OCI-LY3 (cell line): ENCODE data around the gene ZNF213.
A peak's percentile ranks its signal among the peaks of the same experiment; 100 is the strongest.

Experiments
- H2AFZ ChIP-seq: fragments of 200-600, 300-600 bp; shearing (Covaris generic); 2 replicates; pipeline ENCODE4 v1.6.0; 2014; ENCODE audit warnings: antibody characterized with exemption, low read depth, low read length
- H3K27ac ChIP-seq: fragments of 200-600, 300-600 bp; sonication (generic); 2 replicates; pipeline ENCODE4 v1.5.1; 2014; ENCODE audit warnings: mild to moderate bottlenecking, low read length, moderate library complexity, mixed read lengths
- H3K27me3 ChIP-seq: fragments of 200-600, 300-600 bp; sonication (generic); 2 replicates; pipeline ENCODE4 v1.6.1; 2014; ENCODE audit warnings: low read depth, low read length, mixed read lengths
- H3K36me3 ChIP-seq: fragments of 200-600, 300-600 bp; sonication (generic); replicated peaks from 2 replicates; pipeline ENCODE3; 2014; ENCODE audit warnings: low read depth, low read length, mixed read lengths
- H3K4me1 ChIP-seq: fragments of 300-600, 200-600 bp; sonication (generic); 2 replicates; pipeline ENCODE4 v1.6.1; 2014; ENCODE audit warnings: low read length, mixed read lengths
- H3K4me2 ChIP-seq: fragments of 200-600, 300-600 bp; sonication (generic); 2 replicates; pipeline ENCODE4 v1.6.1; 2014; ENCODE audit warnings: low read length, mixed read lengths
- H3K4me3 ChIP-seq: fragments of 300-600, 200-600 bp; sonication (generic); 2 replicates; pipeline ENCODE4 v1.5.1; 2014; ENCODE audit warnings: antibody characterized with exemption, mild to moderate bottlenecking, low read length, moderate library complexity
- H3K79me2 ChIP-seq: fragments of 300-600, 200-600 bp; shearing (Covaris generic); 2 replicates; pipeline ENCODE4 v1.6.1; 2014; ENCODE audit warnings: mild to moderate bottlenecking, low read length, mixed read lengths
- H3K9ac ChIP-seq: fragments of 300-600, 200-600 bp; shearing (Covaris generic); 2 replicates; pipeline ENCODE4 v1.6.0; 2014; ENCODE audit warnings: mild to moderate bottlenecking, low read length, moderate library complexity
- H3K9me3 ChIP-seq: fragments of 200-600, 300-600 bp; shearing (Covaris generic); 2 replicates; pipeline ENCODE4 v1.6.1; 2014; ENCODE audit warnings: low read length, mixed read lengths; ENCODE audit not compliant: insufficient read depth
- H4K20me1 ChIP-seq: fragments of 200-600, 300-600 bp; sonication (generic); 2 replicates; pipeline ENCODE4 v1.6.1; 2016; ENCODE audit warnings: low read length, mixed read lengths; ENCODE audit not compliant: insufficient read depth
- CTCF ChIP-seq: fragments of 200-600, 300-600 bp; sonication (generic); IDR thresholded peaks from 2 replicates; pipeline ENCODE4 v1.5.1; 2014; ENCODE audit warnings: antibody characterized with exemption, low read length, low read depth
- EZH2phosphoT487 ChIP-seq: fragments of 200-600 bp; shearing (Covaris generic); IDR thresholded peaks from 2 replicates; pipeline ENCODE4 v1.6.1; 2018; ENCODE audit warnings: antibody characterized with exemption, mixed run types, low read depth

The ZNF213 gene

GRCh38 chr16:3152277-3152990 is 17.6 kb downstream of the ZNF213 start:
- Histone ChIP-seq H2AFZ (peak overlapping the region; percentile 43; the same call in 1 of the 2 replicates), H4K20me1 (no peaks in the 10 kb centered on the region), H3K4me1 (peaks cover 6% of the 10 kb centered on the region; the same call in 1 of the 2 replicates), H3K36me3 (no peaks in the 10 kb centered on the region), H3K4me3 (peak overlapping the region; percentile 85), H3K4me2 (peak overlapping the region; percentile 81), H3K27ac (peak overlapping the region; percentile 39), H3K9ac (peak overlapping the region; percentile 40), H3K79me2 (no peaks in the 10 kb centered on the region), H3K9me3 (no peaks in the 10 kb centered on the region), H3K27me3 (no peaks in the 10 kb centered on the region)
- TF ChIP-seq CTCF (peak; percentile 59), EZH2phosphoT487 (no peak)

- Histone ChIP-seq H3K27ac (peak overlapping the region; percentile 39; the same call in 1 of the 2 replicates), H3K4me3 (peak overlapping the region; percentile 85; the same call in 1 of the 2 replicates), H3K36me3 (no peaks in the 10 kb centered on the region), H2AFZ (no peak overlapping the region), H3K27me3 (no peaks in the 10 kb centered on the region), H3K9ac (no peak overlapping the region), H3K79me2 (no peaks in the 10 kb centered on the region), H3K9me3 (no peaks in the 10 kb centered on the region), H3K4me2 (peak overlapping the region; percentile 81; the same call in 1 of the 2 replicates), H3K4me1 (peaks cover 6% of the 10 kb centered on the region; the same call in 1 of the 2 replicates), H4K20me1 (no peaks in the 10 kb centered on the region)
- no peak for TF ChIP-seq CTCF
- TF ChIP-seq EZH2phosphoT487: no peak
Observed at GRCh38 chr16:3152991-3153368, 18.2 kb downstream of the ZNF213 start.

DNA sequence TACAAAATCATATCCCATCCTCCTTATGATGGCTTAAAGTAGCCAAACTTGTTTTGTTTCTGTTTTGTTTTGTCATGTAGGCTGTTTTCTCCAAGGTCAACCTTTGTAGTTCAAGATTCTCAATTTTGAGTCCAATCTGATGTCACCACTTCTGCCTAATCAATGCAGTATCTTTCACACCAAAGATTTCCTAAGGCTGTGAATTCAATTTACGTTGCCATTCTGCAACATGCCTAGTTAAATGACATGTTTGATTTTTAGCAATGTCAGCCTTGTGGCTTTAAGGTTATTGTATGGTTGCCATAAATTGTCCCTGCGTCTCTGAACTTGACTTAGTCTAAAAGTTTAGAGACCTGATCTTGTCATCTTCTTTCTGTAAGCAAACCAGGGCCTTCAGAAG is 20.4 kb downstream of the ZNF213 start:
- no peaks in the 10 kb centered on the region for H3K79me2 ChIP-seq
- no peak overlapping the region for H2AFZ ChIP-seq
- H3K27me3 ChIP-seq: no peaks in the 10 kb centered on the region
- H3K27ac ChIP-seq: no peak overlapping the region
- TF ChIP-seq CTCF: no peak
- no peak for TF ChIP-seq EZH2phosphoT487
- H3K4me1 ChIP-seq: peaks cover 5% of the 10 kb centered on the region; the same call in 1 of the 2 replicates
- no peak overlapping the region for H3K4me2 ChIP-seq
- no peak overlapping the region for H3K4me3 ChIP-seq
- H3K9me3 ChIP-seq: no peaks in the 10 kb centered on the region
- no peaks in the 10 kb centered on the region for H4K20me1 ChIP-seq
- H3K9ac ChIP-seq: no peak overlapping the region
- no peaks in the 10 kb centered on the region for H3K36me3 ChIP-seq

GRCh38 chr16:3155972-3156371 is 21.1 kb downstream of the ZNF213 start:
- Histone ChIP-seq H3K27ac (no peak overlapping the region), H3K79me2 (no peaks in the 10 kb centered on the region), H3K4me3 (no peak overlapping the region), H3K9ac (no peak overlapping the region), H4K20me1 (no peaks in the 10 kb centered on the region), H2AFZ (no peak overlapping the region), H3K36me3 (no peaks in the 10 kb centered on the region), H3K4me2 (no peak overlapping the region), H3K9me3 (no peaks in the 10 kb centered on the region), H3K4me1 (peaks cover 5% of the 10 kb centered on the region; the same call in 1 of the 2 replicates), H3K27me3 (no peaks in the 10 kb centered on the region)
- TF ChIP-seq EZH2phosphoT487 (no peak), CTCF (no peak)
